Activated T-helper 9 cell treated with anti-CD3 and anti-CD28 coated beads, Interleukin-2, amount 50 U/mL, for 16 hours (primary cell): Measurements from ENCODE around the gene SYNGR3.
"Not testable (repeated sequence)": the region's sequence is repeated elsewhere in the genome, so short reads cannot be mapped to it uniquely, and the experiment has no call there.

Experiments used
- DNase-seq: peaks from one replicate; pipeline ENCODE4 v3.0.0-alpha.2; 2020; ENCODE audit warnings: low read depth

Gene SYNGR3

GRCh38 chr16:1959269-1960039, 30.3 kb upstream of the SYNGR3 start, which contains the start of gene NDUFB10:
Gene NDUFB10 (plus strand): TSS chr16:1959538. CDS start chr16:1959625, 87 bp downstream.
- DNase-seq, result peak; percentile 89

GRCh38 chr16:1960665-1961630, 28.8 kb upstream of the SYNGR3 start:
- DNase-seq, result no peak

- DNase-seq, result no peak
Observed at GRCh38 chr16:1961651-1962067, 28.1 kb upstream of the SYNGR3 start.

DNA sequence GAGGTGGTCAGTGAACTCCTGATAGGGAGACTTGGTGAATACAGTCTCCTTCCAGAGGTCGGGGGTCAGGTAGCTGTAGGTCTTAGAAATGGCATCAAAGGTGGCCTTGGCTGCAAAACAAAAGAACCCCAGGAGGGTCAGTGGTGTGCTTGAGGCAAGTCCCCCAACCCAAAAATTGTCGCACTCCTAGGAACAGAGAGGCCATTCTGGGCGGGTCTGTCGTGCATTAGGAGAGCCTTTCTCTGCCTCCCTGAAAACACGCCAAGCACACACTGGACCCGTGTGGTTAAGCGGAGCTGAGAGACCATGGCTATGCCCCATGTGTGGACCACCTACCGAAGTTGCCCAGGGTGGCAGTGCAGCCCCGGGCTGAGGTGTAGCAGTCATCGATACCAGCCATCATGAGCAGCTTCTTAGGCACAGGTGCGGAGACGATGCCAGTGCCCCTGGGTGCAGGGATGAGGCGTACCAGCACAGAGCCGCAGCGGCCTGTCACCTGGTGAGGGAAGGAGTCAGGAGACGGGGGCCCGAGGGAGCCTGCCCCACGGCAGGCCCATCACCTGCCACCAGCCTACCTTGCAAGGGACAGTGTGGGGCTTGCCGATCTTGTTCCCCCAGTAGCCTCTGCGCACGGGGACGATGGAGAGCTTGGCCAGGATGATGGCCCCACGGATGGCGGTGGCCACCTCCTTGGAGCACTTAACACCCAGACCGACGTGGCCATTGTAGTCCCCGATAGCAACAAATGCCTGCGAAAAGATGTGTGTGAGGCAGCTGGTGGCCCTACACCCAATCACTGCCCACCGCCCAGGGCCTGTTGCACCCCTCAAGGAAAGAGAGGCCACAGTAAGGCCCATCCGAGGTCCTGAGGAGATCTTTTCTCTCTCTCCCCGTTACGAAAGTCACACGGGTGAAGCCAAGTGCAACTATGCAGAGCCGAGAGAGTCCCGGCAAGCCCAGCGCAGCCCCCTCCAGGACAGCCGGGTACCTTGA, 27.3 kb upstream of the SYNGR3 start:
- DNase-seq, result not testable (repeated sequence)

GRCh38 chr16:1963806-1964505, 25.8 kb upstream of the SYNGR3 start:
- no peak for DNase-seq

GRCh38 chr16:1964506-1965395, 25.0 kb upstream of the SYNGR3 start, which contains the start of gene RPS2:
Gene RPS2 (minus strand): TSS chr16:1964826. CDS start chr16:1964625, 201 bp downstream.
- peak; percentile 98 for DNase-seq

GRCh38 chr16:1965396-1966001, 24.3 kb upstream of the SYNGR3 start:
- DNase-seq, result no peak

GRCh38 chr16:1966460-1966859, 23.3 kb upstream of the SYNGR3 start, which contains the start of gene RNF151:
Gene RNF151 (plus strand): TSS chr16:1966856. CDS start chr16:1966882, 26 bp downstream.
- no peak for DNase-seq

GRCh38 chr16:1968146-1968953, 21.4 kb upstream of the SYNGR3 start:
- DNase-seq, result no peak

GRCh38 chr16:1971796-1972489, 17.8 kb upstream of the SYNGR3 start, which contains the start of gene TBL3:
Gene TBL3 (plus strand): TSS chr16:1972053. CDS start chr16:1972165, 112 bp downstream.
- peak; percentile 95 for DNase-seq

GRCh38 chr16:1972490-1972877, 17.3 kb upstream of the SYNGR3 start:
- no peak for DNase-seq

DNA sequence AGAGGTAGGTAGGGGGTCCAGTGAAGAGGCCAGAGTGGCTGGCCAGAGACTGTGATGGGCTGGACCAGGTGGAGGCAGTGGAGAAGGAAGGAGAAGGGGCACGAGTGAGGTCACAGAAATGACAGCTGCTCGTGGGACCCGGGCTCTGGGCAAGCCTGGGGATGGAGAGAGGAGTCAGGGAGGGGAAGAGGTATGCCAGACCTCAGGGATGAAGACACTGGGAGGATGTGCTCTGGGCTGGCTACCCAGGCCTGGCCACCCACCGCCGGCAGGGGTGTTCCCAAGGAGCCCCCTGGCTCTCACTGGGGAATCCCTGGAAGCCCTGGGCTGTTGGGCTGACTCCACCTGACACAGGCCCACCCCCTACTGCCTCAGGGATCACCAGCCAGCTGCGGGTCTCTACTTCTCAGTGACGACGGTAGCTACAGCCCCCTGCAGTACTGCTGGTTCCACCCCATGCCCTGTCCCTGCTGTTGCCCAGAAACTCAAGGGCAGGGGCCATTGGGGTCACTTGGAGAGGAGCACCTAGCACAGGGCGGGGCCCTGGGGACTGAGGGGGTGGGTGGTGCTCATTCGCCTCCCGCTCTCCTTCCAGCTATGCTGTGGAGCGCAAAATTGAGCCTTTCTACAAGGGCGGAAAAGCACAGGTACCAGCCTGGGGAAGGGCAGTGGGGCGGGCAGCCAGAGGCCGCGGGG, 16.2 kb upstream of the SYNGR3 start:
- no peak for DNase-seq

- no peak for DNase-seq
Observed at GRCh38 chr16:1974157-1975070, 15.4 kb upstream of the SYNGR3 start.

DNA sequence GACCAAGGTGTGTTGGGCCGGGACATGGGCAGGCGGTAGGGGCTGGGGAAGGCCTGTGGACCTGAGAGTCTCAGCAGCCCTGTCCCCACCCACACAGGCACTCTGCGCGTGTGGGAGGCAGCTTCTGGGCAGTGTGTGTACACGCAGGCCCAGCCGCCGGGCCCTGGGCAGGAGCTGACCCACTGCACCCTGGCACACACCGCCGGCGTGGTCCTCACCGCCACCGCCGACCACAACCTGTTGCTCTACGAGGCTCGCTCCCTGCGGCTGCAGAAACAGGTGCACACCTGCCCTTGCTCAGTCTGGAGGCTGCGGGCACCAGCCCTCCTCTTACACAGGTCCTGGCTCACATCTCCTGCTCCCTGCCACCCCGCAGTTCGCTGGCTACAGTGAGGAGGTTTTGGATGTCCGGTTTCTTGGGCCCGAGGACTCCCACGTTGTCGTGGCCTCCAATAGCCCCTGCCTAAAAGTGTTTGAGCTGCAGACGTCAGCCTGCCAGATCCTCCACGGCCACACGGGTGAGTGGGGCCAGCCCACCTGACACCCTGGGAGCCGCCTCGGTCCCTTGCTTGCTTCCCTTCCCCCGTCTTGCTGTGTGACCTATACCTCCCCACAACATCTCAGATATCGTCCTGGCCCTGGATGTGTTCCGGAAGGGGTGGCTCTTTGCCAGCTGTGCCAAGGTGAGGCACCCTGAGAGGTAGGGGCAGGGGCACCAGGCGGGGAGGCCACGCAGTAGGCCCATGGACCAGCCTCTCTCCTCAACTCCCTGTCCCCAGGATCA, 14.1 kb upstream of the SYNGR3 start:
- DNase-seq, result no peak

DNA sequence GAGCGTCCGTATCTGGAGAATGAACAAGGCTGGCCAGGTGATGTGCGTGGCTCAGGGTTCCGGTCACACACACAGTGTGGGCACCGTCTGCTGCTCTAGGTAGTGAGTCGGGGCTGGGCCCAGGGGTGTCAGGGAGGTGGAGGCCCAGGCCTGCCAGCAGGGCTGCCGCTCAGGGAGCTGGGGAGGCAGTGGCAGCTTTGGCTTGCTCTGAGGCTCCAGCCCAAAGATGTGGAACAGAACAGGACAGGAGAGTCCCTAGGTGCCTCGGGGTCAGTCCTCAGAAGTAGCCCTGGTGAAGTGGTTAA, 13.6 kb upstream of the SYNGR3 start:
- no peak for DNase-seq
